ENCODE measurements around the gene F13A1. TPM values are rescaled to one million over a fixed set of nuclear protein-coding genes. Genes with fewer than 3 reads are reported as not detected.

The F13A1 gene
- total and polyA plus RNA-seq, 2 of the 13 experiments (the other 11 are each of a cell fraction or from before 2014, with no cell fraction given), result not detected

- WGBS (ENCODE audit: low lambda C conversion rate), result 42% methylated on average over 6 of the region's 6 CpGs
- no peaks in the 10 kb centered on the region for H4K20me1 ChIP-seq (ENCODE audit: insufficient read depth, low read length)
- DNase-seq (ENCODE audit: low spot score) (no peak), FAIRE-seq (no peak), ATAC-seq (no peak)
- CTCF ChIA-PET (ENCODE audit: low intra/inter-chr PET ratio, low total read pairs), result no interaction called here
- intact Hi-C loops (cut with micrococcal nuclease; ENCODE audit: unreplicated experiment), result no loop called here
- H3K27me3 ChIP-seq (ENCODE audit: control insufficient read depth in 1 of 2, insufficient read depth in 2 of 2, low read length in 2 of 2), result peaks cover 2 to 18% of the 10 kb centered on the region in 2 experiments; a peak in 4 of 5 replicates
- BruUV-seq (replicated peaks), result no TSS peak
- H3K27ac ChIP-seq (ENCODE audit: extremely low read length, insufficient read depth, low read length), result no peak overlapping the region
- no peaks in the 10 kb centered on the region for H3K4me1 ChIP-seq (ENCODE audit: insufficient read depth, low read length)
- TF ChIP-seq PRMT3 (CRISPR knock-in tag; IDR thresholded peaks at IDR 0.05; ENCODE audit: borderline replicate concordance, low read depth) (no peak), ZNF839 (CRISPR knock-in tag; IDR thresholded peaks at IDR 0.05; ENCODE audit: borderline replicate concordance) (no peak), IRX3 (CRISPR knock-in tag; IDR thresholded peaks at IDR 0.05; ENCODE audit: borderline replicate concordance, low read depth) (no peak), CENPX (CRISPR knock-in tag; IDR thresholded peaks at IDR 0.05) (no peak), ZNF776 (CRISPR knock-in tag; IDR thresholded peaks at IDR 0.05) (no peak), HDAC2 (CRISPR knock-in tag; IDR thresholded peaks at IDR 0.05) (no peak), SIX1 (CRISPR knock-in tag; IDR thresholded peaks at IDR 0.05; ENCODE audit: borderline replicate concordance) (no peak), HNRNPL (IDR thresholded peaks at IDR 0.05; ENCODE audit: low read depth, low read length) (no peak), CCAR2 (optimal IDR thresholded peaks at IDR 0.05; ENCODE audit: low read depth, low read length) (no peak), MTERF4 (CRISPR knock-in tag; IDR thresholded peaks at IDR 0.05) (no peak), TBX2 (CRISPR knock-in tag; IDR thresholded peaks at IDR 0.05; ENCODE audit: borderline replicate concordance) (no peak), ZBTB43 (CRISPR knock-in tag; conservative IDR thresholded peaks at IDR 0.05) (no peak)
- TF ChIP-seq, protein P1, sequence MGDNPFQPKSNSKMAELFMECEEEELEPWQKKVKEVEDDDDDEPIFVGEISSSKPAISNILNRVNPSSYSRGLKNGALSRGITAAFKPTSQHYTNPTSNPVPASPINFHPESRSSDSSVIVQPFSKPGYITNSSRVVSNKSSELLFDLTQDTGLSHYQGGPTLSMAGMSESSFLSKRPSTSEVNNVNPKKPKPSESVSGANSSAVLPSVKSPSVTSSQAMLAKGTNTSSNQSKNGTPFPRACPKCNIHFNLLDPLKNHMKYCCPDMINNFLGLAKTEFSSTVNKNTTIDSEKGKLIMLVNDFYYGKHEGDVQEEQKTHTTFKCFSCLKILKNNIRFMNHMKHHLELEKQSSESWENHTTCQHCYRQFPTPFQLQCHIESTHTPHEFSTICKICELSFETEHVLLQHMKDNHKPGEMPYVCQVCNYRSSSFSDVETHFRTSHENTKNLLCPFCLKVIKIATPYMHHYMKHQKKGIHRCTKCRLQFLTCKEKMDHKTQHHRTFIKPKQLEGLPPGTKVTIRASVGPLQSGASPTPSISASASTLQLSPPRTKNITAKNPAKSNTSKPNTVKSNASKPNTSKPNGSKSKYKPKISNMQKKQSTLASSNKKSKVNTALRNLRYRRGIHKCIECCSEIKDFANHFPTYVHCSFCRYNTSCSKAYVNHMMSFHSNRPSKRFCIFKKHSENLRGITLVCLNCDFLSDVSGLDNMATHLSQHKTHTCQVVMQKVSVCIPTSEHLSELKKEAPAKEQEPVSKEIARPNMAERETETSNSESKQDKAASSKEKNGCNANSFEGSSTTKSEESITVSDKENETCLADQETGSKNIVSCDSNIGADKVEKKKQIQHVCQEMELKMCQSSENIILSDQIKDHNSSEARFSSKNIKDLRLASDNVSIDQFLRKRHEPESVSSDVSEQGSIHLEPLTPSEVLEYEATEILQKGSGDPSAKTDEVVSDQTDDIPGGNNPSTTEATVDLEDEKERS (CRISPR knock-in tag; IDR thresholded peaks at IDR 0.05), result no peak
- TF ChIP-seq, protein P2, sequence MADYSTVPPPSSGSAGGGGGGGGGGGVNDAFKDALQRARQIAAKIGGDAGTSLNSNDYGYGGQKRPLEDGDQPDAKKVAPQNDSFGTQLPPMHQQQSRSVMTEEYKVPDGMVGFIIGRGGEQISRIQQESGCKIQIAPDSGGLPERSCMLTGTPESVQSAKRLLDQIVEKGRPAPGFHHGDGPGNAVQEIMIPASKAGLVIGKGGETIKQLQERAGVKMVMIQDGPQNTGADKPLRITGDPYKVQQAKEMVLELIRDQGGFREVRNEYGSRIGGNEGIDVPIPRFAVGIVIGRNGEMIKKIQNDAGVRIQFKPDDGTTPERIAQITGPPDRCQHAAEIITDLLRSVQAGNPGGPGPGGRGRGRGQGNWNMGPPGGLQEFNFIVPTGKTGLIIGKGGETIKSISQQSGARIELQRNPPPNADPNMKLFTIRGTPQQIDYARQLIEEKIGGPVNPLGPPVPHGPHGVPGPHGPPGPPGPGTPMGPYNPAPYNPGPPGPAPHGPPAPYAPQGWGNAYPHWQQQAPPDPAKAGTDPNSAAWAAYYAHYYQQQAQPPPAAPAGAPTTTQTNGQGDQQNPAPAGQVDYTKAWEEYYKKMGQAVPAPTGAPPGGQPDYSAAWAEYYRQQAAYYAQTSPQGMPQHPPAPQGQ (CRISPR knock-in tag; IDR thresholded peaks at IDR 0.05; ENCODE audit: borderline replicate concordance), result no peak
- no peak overlapping the region for H2AFZ ChIP-seq (ENCODE audit: low read length)
- no peak overlapping the region for H3K4me2 ChIP-seq (ENCODE audit: low read depth, low read length)
- no peaks in the 10 kb centered on the region for H3K36me3 ChIP-seq (replicated peaks in 1 of 2; ENCODE audit: control insufficient read depth in 1 of 2, insufficient read depth in 2 of 2, low read length in 2 of 2)
- H3K9ac ChIP-seq (ENCODE audit: insufficient read depth, low read depth, low read length), result no peak overlapping the region
- no peaks in the 10 kb centered on the region for H3K79me2 ChIP-seq (ENCODE audit: insufficient read depth, low read length)
- POLR2A ChIA-PET, result no interaction called here
- in situ Hi-C loops (cut with HindIII; ENCODE audit: extremely low pct_ligation_motif_present, low pct_unique_long_range_greater_than_20kb), result no loop called here
- no peaks in the 10 kb centered on the region for H3K9me3 ChIP-seq (ENCODE audit: low read length)
- H3K4me3 ChIP-seq (replicated peaks in 1 of 3; ENCODE audit: insufficient read depth in 1 of 3, low read depth in 2 of 3, low read length in 3 of 3), result no peak overlapping the region
These were observed 141.7 kb downstream of the F13A1 start for GRCh38 chr6:6178795-6179194.

All from HepG2 (cell line).